Endothelial cell (in vitro differentiated cells): ENCODE data around the gene GOLGA8R. TPM values are rescaled to one million over a fixed set of nuclear protein-coding genes. Genes with fewer than 3 reads are reported as not detected.
"Not testable (repeated sequence)": the region's sequence is repeated elsewhere in the genome, so short reads cannot be mapped to it uniquely, and the experiment has no call there.

Experiments used
- DNase-seq: peaks from one replicate; pipeline ENCODE4 v3.0.0; 2021; ENCODE audit warnings: low spot score
- H3K27ac Mint-ChIP-seq: one replicate; pipeline ENCODE4 v1.8.0; 2021; ENCODE audit warnings: mixed read lengths, inconsistent platforms; ENCODE audit not compliant: unreplicated experiment
- H3K27me3 Mint-ChIP-seq: one replicate; pipeline ENCODE4 v1.8.0; 2021; ENCODE audit warnings: mild to moderate bottlenecking, moderate library complexity, mixed read lengths, inconsistent platforms; ENCODE audit not compliant: unreplicated experiment
- H3K36me3 Mint-ChIP-seq: one replicate; pipeline ENCODE4 v1.8.0; 2021; ENCODE audit warnings: mild to moderate bottlenecking, low read depth, mixed read lengths, inconsistent platforms; ENCODE audit not compliant: unreplicated experiment
- H3K4me1 Mint-ChIP-seq: one replicate; pipeline ENCODE4 v1.8.0; 2021; ENCODE audit warnings: mild to moderate bottlenecking, mixed read lengths, inconsistent platforms; ENCODE audit not compliant: unreplicated experiment
- H3K4me3 Mint-ChIP-seq: one replicate; pipeline ENCODE4 v1.8.0; 2021; ENCODE audit warnings: mild to moderate bottlenecking, mixed read lengths, inconsistent platforms; ENCODE audit not compliant: unreplicated experiment
- H3K9me3 Mint-ChIP-seq: one replicate; pipeline ENCODE4 v1.8.0; 2021; ENCODE audit warnings: mixed read lengths, inconsistent platforms; ENCODE audit not compliant: unreplicated experiment
- long read RNA-seq: library from polyadenylated mRNA; unstranded; transcript quantifications from one replicate; pipeline ENCODE4 v2.0.0, GENCODE V29; 2020; ENCODE audit not compliant: unreplicated experiment
- total RNA-seq: library from RNA; stranded (reverse); fragmentation: NEBNext Ultra II Directional; extraction: Animal tissue kit (Norgen Biotek cat#: 25700); gene quantifications from one replicate; pipeline ENCODE4 v1.2.1, GENCODE V29; 2021; ENCODE audit not compliant: unreplicated experiment

GOLGA8R gene, protein sequence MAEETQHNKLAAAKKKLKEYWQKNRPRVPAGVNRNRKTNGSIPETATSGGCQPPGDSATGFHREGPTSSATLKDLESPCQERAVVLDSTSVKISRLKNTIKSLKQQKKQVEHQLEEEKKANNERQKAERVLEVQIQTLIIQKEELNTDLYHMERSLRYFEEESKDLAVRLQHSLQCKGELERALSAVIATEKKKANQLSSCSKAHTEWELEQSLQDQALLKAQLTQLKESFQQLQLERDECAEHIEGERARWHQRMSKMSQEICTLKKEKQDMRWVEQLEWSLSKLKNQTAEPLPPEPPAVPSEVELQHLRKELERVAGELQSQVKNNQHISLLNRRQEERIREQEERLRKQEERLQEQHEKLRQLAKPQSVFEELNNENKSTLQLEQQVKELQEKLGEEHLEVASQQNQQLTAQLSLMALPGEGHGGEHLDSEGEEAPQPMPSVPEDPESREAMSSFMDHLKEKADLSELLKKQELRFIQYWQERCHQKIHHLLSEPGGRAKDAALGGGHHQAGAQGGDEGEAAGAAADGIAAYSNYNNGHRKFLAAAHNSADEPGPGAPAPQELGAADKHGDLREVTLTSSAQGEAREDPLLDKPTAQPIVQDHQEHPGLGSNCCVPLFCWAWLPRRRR
- total RNA-seq: 0.92 TPM
- long read RNA-seq, partial matches to known transcripts: 0 of 1 reads
- long read RNA-seq, other reads (novel, unspliced or antisense): 1 of 1 reads

GRCh38 chr15:30414160-30414559, at the start of gene GOLGA8R:
Gene GOLGA8R (minus strand): TSS chr15:30414260. CDS start chr15:30414162, 98 bp downstream.
- H3K27me3 Mint-ChIP-seq, H3K9me3 Mint-ChIP-seq, DNase-seq, H3K4me3 Mint-ChIP-seq, H3K27ac Mint-ChIP-seq, H3K36me3 Mint-ChIP-seq, H3K4me1 Mint-ChIP-seq: not testable (repeated sequence)

- H3K36me3 Mint-ChIP-seq, H3K4me3 Mint-ChIP-seq, DNase-seq, H3K27ac Mint-ChIP-seq, H3K4me1 Mint-ChIP-seq, H3K9me3 Mint-ChIP-seq, H3K27me3 Mint-ChIP-seq: not testable (repeated sequence)
These were observed 49.8 kb upstream of the GOLGA8R start for GRCh38 chr15:30463849-30464248.

DNA sequence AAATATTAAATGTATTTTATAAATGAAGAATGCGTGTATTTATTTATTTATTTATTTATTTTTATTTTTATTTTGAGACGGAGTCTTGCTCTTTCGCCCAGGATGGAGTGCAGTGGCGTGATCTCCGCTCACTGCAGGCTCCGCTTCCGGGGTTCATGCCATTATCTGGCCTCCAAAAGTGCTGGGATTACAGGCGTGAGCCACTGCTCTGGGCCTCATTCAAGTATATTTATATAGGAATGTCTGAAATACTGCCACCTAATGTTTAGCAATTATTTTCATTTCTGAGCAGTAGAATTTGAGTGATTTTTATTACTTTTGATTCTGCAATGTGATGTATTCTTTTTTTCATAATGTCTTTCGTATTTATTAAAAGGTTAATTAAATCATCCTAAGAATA, 48.1 kb upstream of the GOLGA8R start:
- not testable (repeated sequence) for H3K36me3 Mint-ChIP-seq, H3K27me3 Mint-ChIP-seq, DNase-seq, H3K4me3 Mint-ChIP-seq, H3K4me1 Mint-ChIP-seq, H3K9me3 Mint-ChIP-seq, H3K27ac Mint-ChIP-seq

GRCh38 chr15:30452702-30453101, 38.6 kb upstream of the GOLGA8R start:
- not testable (repeated sequence) for H3K27ac Mint-ChIP-seq, H3K36me3 Mint-ChIP-seq, H3K27me3 Mint-ChIP-seq, H3K9me3 Mint-ChIP-seq, H3K4me1 Mint-ChIP-seq, H3K4me3 Mint-ChIP-seq, DNase-seq

DNA sequence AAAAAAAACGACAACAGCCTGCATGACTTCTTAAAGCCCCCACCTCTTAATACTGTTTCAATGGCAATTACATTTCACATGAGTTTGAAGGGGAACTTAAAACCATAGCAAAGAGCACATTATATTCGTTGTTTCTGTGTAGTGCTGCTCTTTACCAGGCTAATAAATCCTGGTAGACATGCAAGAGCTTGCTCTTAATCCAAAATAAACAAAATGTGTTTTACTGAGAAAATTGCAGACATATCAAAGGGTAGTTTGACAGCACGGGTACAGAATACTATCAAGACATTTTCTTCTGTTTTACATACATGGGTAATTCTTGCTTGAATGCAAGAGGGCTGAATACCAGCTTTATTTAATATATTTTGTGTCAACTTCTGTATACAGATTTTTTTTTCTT, 24.3 kb upstream of the GOLGA8R start:
- not testable (repeated sequence) for H3K4me3 Mint-ChIP-seq, H3K9me3 Mint-ChIP-seq, H3K36me3 Mint-ChIP-seq, DNase-seq, H3K27me3 Mint-ChIP-seq, H3K4me1 Mint-ChIP-seq, H3K27ac Mint-ChIP-seq

DNA sequence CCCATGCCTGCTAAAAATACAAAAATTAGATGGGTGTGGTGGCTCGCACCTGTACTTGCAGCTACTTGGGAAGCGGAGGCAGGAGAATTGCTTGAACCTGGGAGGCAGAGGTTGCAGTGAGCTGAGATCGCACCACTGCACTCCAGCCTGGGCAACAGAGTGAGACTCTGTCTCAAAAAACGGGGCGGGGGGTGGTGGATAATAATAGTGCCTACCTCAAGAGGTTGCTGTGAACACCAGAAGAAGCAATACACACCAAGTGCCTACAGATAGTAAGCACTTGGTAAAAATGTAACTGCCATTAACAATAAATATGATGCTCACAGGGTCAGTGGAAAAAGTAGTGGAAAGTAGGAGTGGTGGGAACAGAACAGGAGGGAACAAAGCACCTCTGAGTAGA, 21.8 kb upstream of the GOLGA8R start:
- not testable (repeated sequence) for DNase-seq, H3K9me3 Mint-ChIP-seq, H3K36me3 Mint-ChIP-seq, H3K27me3 Mint-ChIP-seq, H3K27ac Mint-ChIP-seq, H3K4me3 Mint-ChIP-seq, H3K4me1 Mint-ChIP-seq

- not testable (repeated sequence) for DNase-seq, H3K36me3 Mint-ChIP-seq, H3K9me3 Mint-ChIP-seq, H3K27me3 Mint-ChIP-seq, H3K27ac Mint-ChIP-seq, H3K4me1 Mint-ChIP-seq, H3K4me3 Mint-ChIP-seq
These were observed 6.7 kb upstream of the GOLGA8R start for GRCh38 chr15:30420723-30421122.

- H3K9me3 Mint-ChIP-seq, H3K4me1 Mint-ChIP-seq, H3K36me3 Mint-ChIP-seq, H3K27ac Mint-ChIP-seq, H3K4me3 Mint-ChIP-seq, H3K27me3 Mint-ChIP-seq: not testable (repeated sequence)
- peak; percentile 0 for DNase-seq
These were observed 6.4 kb downstream of the GOLGA8R start for GRCh38 chr15:30407636-30408035.

DNA sequence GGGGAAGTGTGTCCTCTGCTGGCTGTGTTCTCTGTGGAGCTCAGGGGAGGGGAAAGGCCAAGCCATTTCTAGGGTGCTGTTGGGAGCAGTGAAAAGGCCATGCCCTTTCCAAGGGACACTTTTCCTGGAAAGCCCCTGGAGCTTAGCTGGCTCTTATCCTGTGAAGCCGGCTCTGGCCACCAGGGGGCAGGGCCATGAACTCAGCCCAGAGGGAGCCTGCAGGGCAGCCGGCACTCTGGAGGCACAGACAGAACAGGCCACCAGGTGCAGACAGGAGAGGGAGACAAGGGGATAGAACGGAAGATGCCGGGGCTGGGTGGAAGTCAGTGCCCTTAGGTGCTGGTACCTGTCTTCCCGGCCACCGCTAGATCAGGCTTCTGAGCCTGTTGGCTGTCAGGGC, 15.1 kb downstream of the GOLGA8R start:
- H3K4me3 Mint-ChIP-seq, H3K4me1 Mint-ChIP-seq, H3K27ac Mint-ChIP-seq, H3K36me3 Mint-ChIP-seq, H3K9me3 Mint-ChIP-seq, H3K27me3 Mint-ChIP-seq: not testable (repeated sequence)
- DNase-seq: peak; percentile 70

- H3K27me3 Mint-ChIP-seq, H3K9me3 Mint-ChIP-seq, DNase-seq, H3K27ac Mint-ChIP-seq, H3K4me3 Mint-ChIP-seq, H3K4me1 Mint-ChIP-seq, H3K36me3 Mint-ChIP-seq: not testable (repeated sequence)
These were observed 20.4 kb downstream of the GOLGA8R start for GRCh38 chr15:30393664-30393991.

- not testable (repeated sequence) for H3K27me3 Mint-ChIP-seq, H3K9me3 Mint-ChIP-seq, H3K36me3 Mint-ChIP-seq, H3K4me3 Mint-ChIP-seq, H3K4me1 Mint-ChIP-seq, DNase-seq, H3K27ac Mint-ChIP-seq
These were observed 21.0 kb downstream of the GOLGA8R start, which contains the start of gene CHRFAM7A for GRCh38 chr15:30392766-30393663. Gene CHRFAM7A (minus strand): TSS chr15:30393540. CDS start chr15:30383351, 10,189 bp downstream.
